Islet of Langerhans (tissue), 1 donor: ENCODE results near the gene KCNG1.
"Not testable (repeated sequence)": the region's sequence is repeated elsewhere in the genome, so short reads cannot be mapped to it uniquely, and the experiment has no call there.

Experiments
- FAIRE-seq: peaks from one replicate; lab custom pipeline; 2011; peaks lifted over from hg19 to GRCh38; lab: Jason Lieb, UNC

Gene KCNG1

GRCh38 chr20:51022803-51023616 is at the start of gene KCNG1:
KCNG1 (minus strand) TSS chr20:51023107; CDS start chr20:51010338, 12,769 bp downstream.
- no peak for FAIRE-seq

- no peak for FAIRE-seq
These were observed 47.7 kb upstream of the KCNG1 start for GRCh38 chr20:51070621-51071020.

GRCh38 chr20:51067792-51068191 is 44.9 kb upstream of the KCNG1 start:
- no peak for FAIRE-seq

GRCh38 chr20:51065615-51066014 is 42.7 kb upstream of the KCNG1 start:
- FAIRE-seq: no peak

GRCh38 chr20:51064137-51064536 is 41.2 kb upstream of the KCNG1 start:
- FAIRE-seq: no peak

- FAIRE-seq: no peak
These were observed 39.2 kb upstream of the KCNG1 start for GRCh38 chr20:51062065-51062464.

GRCh38 chr20:51061418-51062045 is 38.6 kb upstream of the KCNG1 start:
- no peak for FAIRE-seq

- no peak for FAIRE-seq
These were observed 37.4 kb upstream of the KCNG1 start for GRCh38 chr20:51060301-51060700.

- no peak for FAIRE-seq
These were observed 37.0 kb upstream of the KCNG1 start for GRCh38 chr20:51059862-51060261.

- FAIRE-seq: no peak
These were observed 35.1 kb upstream of the KCNG1 start for GRCh38 chr20:51058017-51058416.

GRCh38 chr20:51054233-51054632 is 31.3 kb upstream of the KCNG1 start:
- no peak for FAIRE-seq

- FAIRE-seq: no peak
These were observed 27.7 kb upstream of the KCNG1 start for GRCh38 chr20:51050531-51051075.

GRCh38 chr20:51046021-51046985 is 23.4 kb upstream of the KCNG1 start:
- FAIRE-seq: no peak

- not testable (repeated sequence) for FAIRE-seq
These were observed 22.6 kb upstream of the KCNG1 start for GRCh38 chr20:51045492-51045891.

- no peak for FAIRE-seq
These were observed 21.9 kb upstream of the KCNG1 start for GRCh38 chr20:51044796-51045195.

- FAIRE-seq: no peak
These were observed 20.9 kb upstream of the KCNG1 start for GRCh38 chr20:51043811-51044210.

- no peak for FAIRE-seq
These were observed 19.8 kb upstream of the KCNG1 start for GRCh38 chr20:51042657-51043247.

GRCh38 chr20:51042064-51042463 is 19.2 kb upstream of the KCNG1 start:
- FAIRE-seq: no peak

GRCh38 chr20:51037532-51038115 is 14.7 kb upstream of the KCNG1 start:
- no peak for FAIRE-seq

GRCh38 chr20:51036827-51037531 is 14.1 kb upstream of the KCNG1 start:
- no peak for FAIRE-seq

- no peak for FAIRE-seq
These were observed 13.3 kb upstream of the KCNG1 start for GRCh38 chr20:51036226-51036625.
